GM23338 (cell line): ENCODE measurements around the gene MNX1. TPM values are rescaled to one million over a fixed set of nuclear protein-coding genes. Genes with fewer than 3 reads are reported as not detected.

Experiments
- ATAC-seq: fragments of 200-7000 bp; cut with Tn5 transposase; 3 replicates; pipeline ENCODE4 v1.9.1; 2020
- DNase-seq: peaks from one replicate; pipeline ENCODE4 v3.0.0-alpha.2; 2015; ENCODE audit warnings: low spot score
- H2AFZ ChIP-seq: fragments of 200-600 bp; sonication (generic); 2 replicates; pipeline ENCODE4 v1.8.0; 2016; ENCODE audit warnings: antibody characterized with exemption, mild to moderate bottlenecking, moderate library complexity
- H3F3A ChIP-seq: fragments of 200-600 bp; sonication (generic); replicated peaks from 2 replicates; pipeline ENCODE4 v1.8.0; 2017; ENCODE audit warnings: antibody characterized with exemption, mixed run types, low read depth
- H3K27ac ChIP-seq: fragments of 200-600 bp; sonication (generic); 2 replicates; pipeline ENCODE4 v1.6.1; 2016; ENCODE audit warnings: low read depth
- H3K27me3 ChIP-seq: fragments of 200-600 bp; sonication (generic); 2 replicates; pipeline ENCODE4 v1.8.0; 2016; ENCODE audit warnings: mild to moderate bottlenecking, mixed run types, moderate library complexity; ENCODE audit not compliant: insufficient read depth
- H3K36me3 ChIP-seq: fragments of 200-600 bp; sonication (generic); 2 replicates; pipeline ENCODE4 v1.8.0; 2016; ENCODE audit warnings: mild to moderate bottlenecking; ENCODE audit not compliant: insufficient read depth
- H3K4me1 ChIP-seq: fragments of 200-600 bp; sonication (generic); 2 replicates; pipeline ENCODE4 v1.8.0; 2016; ENCODE audit warnings: mild to moderate bottlenecking, moderate library complexity; ENCODE audit not compliant: insufficient read depth
- H3K4me2 ChIP-seq: fragments of 200-600 bp; sonication (generic); 2 replicates; pipeline ENCODE4 v1.7.1; 2017; ENCODE audit warnings: mixed run types
- H3K4me3 ChIP-seq: fragments of 200-600 bp; sonication (generic); 2 replicates; pipeline ENCODE4 v1.6.1; 2016; ENCODE audit warnings: mixed run types
- H3K79me2 ChIP-seq: fragments of 200-600 bp; sonication (generic); replicated peaks from 2 replicates; pipeline ENCODE4 v1.8.0; 2017; ENCODE audit warnings: mild to moderate bottlenecking; ENCODE audit not compliant: insufficient read depth
- H3K9me2 ChIP-seq: fragments of 200-600 bp; sonication (generic); 2 replicates; pipeline ENCODE4 v1.8.0; 2017; ENCODE audit not compliant: insufficient read depth
- H4K20me1 ChIP-seq: fragments of 200-600 bp; sonication (generic); replicated peaks from 2 replicates; pipeline ENCODE4 v1.8.0; 2017; ENCODE audit warnings: mild to moderate bottlenecking; ENCODE audit not compliant: insufficient read depth
- H3K27ac Mint-ChIP-seq: 2 replicates; pipeline ENCODE4 v1.8.0; 2020; ENCODE audit warnings: inconsistent platforms, mild to moderate bottlenecking, moderate library complexity, mixed read lengths
- H3K27me3 Mint-ChIP-seq: 3 replicates; pipeline ENCODE4 v1.8.0; 2022; ENCODE audit warnings: low read depth, mild to moderate bottlenecking, moderate library complexity, mixed read lengths, inconsistent platforms; ENCODE audit not compliant: insufficient read depth, poor library complexity
- H3K36me3 Mint-ChIP-seq: 3 replicates; pipeline ENCODE4 v1.8.0; 2021; ENCODE audit warnings: low read depth, mild to moderate bottlenecking, inconsistent platforms, moderate library complexity, mixed read lengths
- H3K4me1 Mint-ChIP-seq: 3 replicates; pipeline ENCODE4 v1.8.0; 2020; ENCODE audit warnings: mild to moderate bottlenecking, inconsistent platforms, mixed read lengths
- H3K4me3 Mint-ChIP-seq: 3 replicates; pipeline ENCODE4 v1.8.0; 2021; ENCODE audit warnings: moderate library complexity, mild to moderate bottlenecking, inconsistent platforms, mixed read lengths
- H3K9me3 Mint-ChIP-seq: 3 replicates; pipeline ENCODE4 v1.8.0; 2020; ENCODE audit warnings: moderate library complexity, mild to moderate bottlenecking, inconsistent platforms, mixed read lengths
- CREB1 ChIP-seq: fragments of 250-450 bp; sonication (Bioruptor Pico); IDR thresholded peaks from 2 replicates; pipeline ENCODE4 v1.5.0; 2020; ENCODE audit warnings: low read depth, mild to moderate bottlenecking, moderate library complexity
- POLR2AphosphoS5 ChIP-seq: IDR thresholded peaks from 2 replicates; pipeline ENCODE4 v1.6.1; 2016; ENCODE audit warnings: antibody characterized with exemption, low read depth
- STAT1 ChIP-seq: IDR thresholded peaks from one replicate; pipeline ENCODE4 v1.6.1; 2016; ENCODE audit warnings: antibody characterized with exemption; ENCODE audit not compliant: unreplicated experiment
- ZNF114 ChIP-seq: fragments of 250-450 bp; sonication (Bioruptor Pico); IDR thresholded peaks from 2 replicates; pipeline ENCODE4 v1.5.0; 2020; ENCODE audit warnings: mild to moderate bottlenecking, moderate library complexity
- ZNF331 ChIP-seq: fragments of 250-450 bp; sonication (Bioruptor Pico); IDR thresholded peaks from 2 replicates; pipeline ENCODE4 v1.5.0; 2020; ENCODE audit warnings: low read depth, mild to moderate bottlenecking, moderate library complexity
- polyA plus RNA-seq: library from polyadenylated mRNA; unstranded; fragments of >200 nt; fragmentation: Nextera tagmentation; extraction: Ambion mirVana; gene quantifications from 2 replicates; pipeline ENCODE4 v1.2.1, GENCODE V29; 2016
- total RNA-seq: library from RNA; depleted of rRNA; stranded (reverse); fragments of >200 nt; shearing (Covaris generic); gene quantifications from 2 replicates; pipeline ENCODE4 v1.2.3, GENCODE V29; 2014
- TF ChIP-seq, protein P1 (sequence below): fragments of 250-450 bp; sonication (Bioruptor Pico); IDR thresholded peaks from 2 replicates; pipeline ENCODE4 v1.5.0; 2020; ENCODE audit warnings: mild to moderate bottlenecking, moderate library complexity

MNX1 gene
- total and polyA plus RNA-seq, 2 experiments from 2014 or later: 0.14 to 0.24 TPM

DNA sequence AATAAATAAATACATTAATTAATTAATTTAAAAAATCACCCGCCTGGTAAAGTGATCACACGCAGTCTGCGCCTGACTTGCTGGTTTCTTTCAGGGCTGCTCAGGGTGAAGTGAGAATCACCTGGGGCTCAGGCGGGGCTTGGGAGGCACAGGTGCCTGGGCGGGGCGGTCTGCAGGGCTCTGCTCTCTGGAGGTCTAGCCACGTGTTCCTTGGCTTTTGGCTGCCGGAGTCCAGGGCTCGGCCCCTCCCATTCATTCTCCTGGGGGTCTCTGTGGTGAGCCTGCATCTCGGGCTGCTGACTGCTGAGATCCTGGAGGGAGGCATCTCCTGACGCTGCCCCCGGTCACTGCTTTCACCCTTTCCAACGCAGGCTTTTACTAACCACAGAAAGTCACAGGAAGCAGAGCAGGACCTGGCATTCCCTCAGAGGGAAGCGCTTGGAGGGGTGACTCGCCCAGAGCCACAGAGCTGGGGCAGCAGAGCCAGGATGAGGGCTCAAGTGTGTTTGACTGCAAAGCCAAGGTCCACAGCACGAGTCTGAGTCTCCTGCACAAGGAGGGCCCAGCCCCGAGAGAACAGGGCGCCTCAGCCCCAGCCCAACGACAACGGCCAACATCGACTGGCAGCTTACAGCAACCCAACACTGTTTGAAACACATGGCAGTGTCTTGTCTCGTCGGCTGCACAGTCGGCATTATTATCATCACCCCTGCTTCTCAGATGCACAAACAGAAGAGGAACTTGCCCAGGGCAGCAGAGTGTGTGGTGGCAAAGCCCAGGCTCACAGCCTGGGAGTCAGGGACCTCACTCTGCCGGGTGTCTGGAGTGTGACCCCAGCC is 22.4 kb upstream of the MNX1 start:
- no peak overlapping the region for H3K27ac Mint-ChIP-seq
- H3K4me1 Mint-ChIP-seq: no peaks in the 10 kb centered on the region
- H3K4me3 Mint-ChIP-seq: no peak overlapping the region
- Histone ChIP-seq H2AFZ (peak overlapping the region; percentile 72; the same call in 1 of the 2 replicates), H3K27ac (no peak overlapping the region), H3F3A (no peaks in the 10 kb centered on the region), H3K27me3 (peaks cover 6% of the 10 kb centered on the region; the same call in 1 of the 2 replicates), H3K4me2 (no peak overlapping the region), H3K4me3 (no peak overlapping the region), H3K79me2 (no peaks in the 10 kb centered on the region), H3K4me1 (no peaks in the 10 kb centered on the region), H4K20me1 (no peaks in the 10 kb centered on the region), H3K9me2 (no peaks in the 10 kb centered on the region), H3K36me3 (no peaks in the 10 kb centered on the region)
- DNase-seq: no peak
- peak; percentile 55 for ATAC-seq
- H3K36me3 Mint-ChIP-seq: no peaks in the 10 kb centered on the region
- peaks cover 3% of the 10 kb centered on the region for H3K9me3 Mint-ChIP-seq
- TF ChIP-seq ZNF114 (CRISPR knock-in tag) (no peak), CREB1 (no peak), ZNF331 (CRISPR knock-in tag) (no peak), POLR2AphosphoS5 (no peak), STAT1 (no peak)
- TF ChIP-seq, protein P1, sequence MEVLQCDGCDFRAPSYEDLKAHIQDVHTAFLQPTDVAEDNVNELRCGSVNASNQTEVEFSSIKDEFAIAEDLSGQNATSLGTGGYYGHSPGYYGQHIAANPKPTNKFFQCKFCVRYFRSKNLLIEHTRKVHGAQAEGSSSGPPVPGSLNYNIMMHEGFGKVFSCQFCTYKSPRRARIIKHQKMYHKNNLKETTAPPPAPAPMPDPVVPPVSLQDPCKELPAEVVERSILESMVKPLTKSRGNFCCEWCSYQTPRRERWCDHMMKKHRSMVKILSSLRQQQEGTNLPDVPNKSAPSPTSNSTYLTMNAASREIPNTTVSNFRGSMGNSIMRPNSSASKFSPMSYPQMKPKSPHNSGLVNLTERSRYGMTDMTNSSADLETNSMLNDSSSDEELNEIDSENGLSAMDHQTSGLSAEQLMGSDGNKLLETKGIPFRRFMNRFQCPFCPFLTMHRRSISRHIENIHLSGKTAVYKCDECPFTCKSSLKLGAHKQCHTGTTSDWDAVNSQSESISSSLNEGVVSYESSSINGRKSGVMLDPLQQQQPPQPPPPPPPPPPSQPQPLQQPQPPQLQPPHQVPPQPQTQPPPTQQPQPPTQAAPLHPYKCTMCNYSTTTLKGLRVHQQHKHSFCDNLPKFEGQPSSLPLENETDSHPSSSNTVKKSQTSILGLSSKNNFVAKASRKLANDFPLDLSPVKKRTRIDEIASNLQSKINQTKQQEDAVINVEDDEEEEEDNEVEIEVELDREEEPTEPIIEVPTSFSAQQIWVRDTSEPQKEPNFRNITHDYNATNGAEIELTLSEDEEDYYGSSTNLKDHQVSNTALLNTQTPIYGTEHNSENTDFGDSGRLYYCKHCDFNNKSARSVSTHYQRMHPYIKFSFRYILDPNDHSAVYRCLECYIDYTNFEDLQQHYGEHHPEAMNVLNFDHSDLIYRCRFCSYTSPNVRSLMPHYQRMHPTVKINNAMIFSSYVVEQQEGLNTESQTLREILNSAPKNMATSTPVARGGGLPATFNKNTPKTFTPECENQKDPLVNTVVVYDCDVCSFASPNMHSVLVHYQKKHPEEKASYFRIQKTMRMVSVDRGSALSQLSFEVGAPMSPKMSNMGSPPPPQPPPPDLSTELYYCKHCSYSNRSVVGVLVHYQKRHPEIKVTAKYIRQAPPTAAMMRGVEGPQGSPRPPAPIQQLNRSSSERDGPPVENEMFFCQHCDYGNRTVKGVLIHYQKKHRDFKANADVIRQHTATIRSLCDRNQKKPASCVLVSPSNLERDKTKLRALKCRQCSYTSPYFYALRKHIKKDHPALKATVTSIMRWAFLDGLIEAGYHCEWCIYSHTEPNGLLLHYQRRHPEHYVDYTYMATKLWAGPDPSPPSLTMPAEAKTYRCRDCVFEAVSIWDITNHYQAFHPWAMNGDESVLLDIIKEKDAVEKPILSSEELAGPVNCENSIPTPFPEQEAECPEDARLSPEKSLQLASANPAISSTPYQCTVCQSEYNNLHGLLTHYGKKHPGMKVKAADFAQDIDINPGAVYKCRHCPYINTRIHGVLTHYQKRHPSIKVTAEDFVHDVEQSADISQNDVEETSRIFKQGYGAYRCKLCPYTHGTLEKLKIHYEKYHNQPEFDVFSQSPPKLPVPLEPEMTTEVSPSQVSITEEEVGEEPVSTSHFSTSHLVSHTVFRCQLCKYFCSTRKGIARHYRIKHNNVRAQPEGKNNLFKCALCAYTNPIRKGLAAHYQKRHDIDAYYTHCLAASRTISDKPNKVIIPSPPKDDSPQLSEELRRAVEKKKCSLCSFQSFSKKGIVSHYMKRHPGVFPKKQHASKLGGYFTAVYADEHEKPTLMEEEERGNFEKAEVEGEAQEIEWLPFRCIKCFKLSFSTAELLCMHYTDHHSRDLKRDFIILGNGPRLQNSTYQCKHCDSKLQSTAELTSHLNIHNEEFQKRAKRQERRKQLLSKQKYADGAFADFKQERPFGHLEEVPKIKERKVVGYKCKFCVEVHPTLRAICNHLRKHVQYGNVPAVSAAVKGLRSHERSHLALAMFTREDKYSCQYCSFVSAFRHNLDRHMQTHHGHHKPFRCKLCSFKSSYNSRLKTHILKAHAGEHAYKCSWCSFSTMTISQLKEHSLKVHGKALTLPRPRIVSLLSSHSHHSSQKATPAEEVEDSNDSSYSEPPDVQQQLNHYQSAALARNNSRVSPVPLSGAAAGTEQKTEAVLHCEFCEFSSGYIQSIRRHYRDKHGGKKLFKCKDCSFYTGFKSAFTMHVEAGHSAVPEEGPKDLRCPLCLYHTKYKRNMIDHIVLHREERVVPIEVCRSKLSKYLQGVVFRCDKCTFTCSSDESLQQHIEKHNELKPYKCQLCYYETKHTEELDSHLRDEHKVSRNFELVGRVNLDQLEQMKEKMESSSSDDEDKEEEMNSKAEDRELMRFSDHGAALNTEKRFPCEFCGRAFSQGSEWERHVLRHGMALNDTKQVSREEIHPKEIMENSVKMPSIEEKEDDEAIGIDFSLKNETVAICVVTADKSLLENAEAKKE (CRISPR knock-in tag): no peak
- H3K27me3 Mint-ChIP-seq: peaks cover 9% of the 10 kb centered on the region
